HG02588 (cell line): ENCODE data around the gene LHX4.
"Not testable (repeated sequence)": the region's sequence is repeated elsewhere in the genome, so short reads cannot be mapped to it uniquely, and the experiment has no call there.

Source experiments
- ATAC-seq: cut with Tn5 transposase; IDR thresholded peaks from one replicate; pipeline ENCODE4 v1.9.1; 2021; ENCODE audit warnings: mild to moderate bottlenecking, moderate library complexity; ENCODE audit not compliant: unreplicated experiment

The LHX4 gene

GRCh38 chr1:180196436-180197003 lies 33.5 kb upstream of the LHX4 start:
- ATAC-seq = no peak

- ATAC-seq = no peak
Measured at GRCh38 chr1:180197231-180197630, 32.8 kb upstream of the LHX4 start.

DNA sequence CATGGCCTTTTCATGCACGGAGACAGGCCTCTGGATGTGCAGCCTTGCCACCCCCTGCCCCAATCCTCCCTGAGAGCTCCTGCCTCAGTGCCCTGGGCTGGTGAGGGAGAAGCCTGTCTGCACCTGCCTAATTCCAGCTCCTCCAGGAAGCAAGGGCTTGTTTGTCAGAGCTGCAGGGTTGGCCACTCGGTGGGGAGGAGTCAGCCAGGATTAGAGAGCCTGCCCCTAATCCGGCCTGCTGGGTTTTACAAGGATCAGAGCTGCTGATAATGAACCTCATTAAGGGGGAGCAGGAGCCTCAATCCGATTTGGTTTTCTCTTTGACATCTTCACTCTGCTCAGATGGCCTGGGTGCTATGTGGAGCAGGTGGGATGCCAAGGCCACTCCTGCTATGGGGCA lies 31.9 kb upstream of the LHX4 start:
- no peak for ATAC-seq

GRCh38 chr1:180198611-180199010 lies 31.5 kb upstream of the LHX4 start:
- no peak for ATAC-seq

- ATAC-seq = no peak
Measured at GRCh38 chr1:180199018-180199417, 31.0 kb upstream of the LHX4 start.

DNA sequence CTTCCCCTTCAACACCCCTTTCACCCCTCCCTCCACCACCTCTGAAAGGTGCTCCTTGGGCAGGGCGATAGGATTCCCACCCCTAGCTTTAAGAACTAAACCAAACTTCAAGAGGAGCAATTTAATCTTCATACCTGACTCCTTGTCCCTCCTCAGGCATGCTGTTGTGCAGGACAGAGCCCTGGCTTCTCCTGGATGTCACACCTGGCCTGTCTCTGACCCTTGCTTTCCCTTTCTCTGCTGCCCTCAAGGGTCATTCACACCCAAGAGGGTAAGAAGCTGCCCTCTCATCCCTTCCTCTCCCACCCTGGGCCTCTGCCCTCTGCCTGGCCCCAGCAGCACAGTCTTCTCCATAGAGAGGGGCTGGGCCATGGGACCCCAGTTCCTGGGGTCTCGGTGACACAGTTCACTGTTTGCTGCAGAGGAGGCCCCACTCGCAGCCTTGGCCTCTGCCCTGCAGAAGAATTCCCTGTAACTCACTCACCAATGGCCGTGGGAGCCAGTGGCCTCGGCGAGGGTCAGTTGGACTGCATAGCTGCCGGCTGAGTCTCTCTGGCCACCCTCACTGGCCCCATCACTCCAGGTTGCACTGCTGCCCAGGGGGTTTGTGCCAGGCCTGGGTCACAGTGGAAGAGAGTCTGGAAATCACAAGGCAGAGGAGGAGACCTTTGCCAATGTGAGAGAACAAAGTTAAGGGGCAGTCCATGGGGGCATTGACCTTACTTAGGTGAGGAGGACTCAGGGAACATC lies 28.4 kb upstream of the LHX4 start:
- no peak for ATAC-seq

DNA sequence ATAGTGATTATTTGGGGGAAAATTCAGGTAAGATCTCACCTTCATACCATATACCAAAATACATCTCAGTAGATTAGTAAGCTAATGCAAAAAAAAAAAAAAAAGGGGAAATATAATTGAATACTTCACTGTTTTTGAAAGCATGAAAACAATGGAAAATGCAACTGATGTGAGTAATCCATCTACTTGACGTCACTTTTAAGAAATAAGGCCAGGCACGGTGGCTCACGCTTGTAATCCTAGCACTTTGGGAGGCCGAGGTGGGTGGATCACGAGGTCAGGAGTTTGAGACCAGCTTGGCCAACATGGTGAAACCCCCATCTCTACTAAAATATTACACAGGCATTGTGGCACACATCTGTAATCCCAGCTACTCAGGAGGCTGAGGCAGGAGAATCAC lies 27.5 kb upstream of the LHX4 start:
- not testable (repeated sequence) for ATAC-seq

DNA sequence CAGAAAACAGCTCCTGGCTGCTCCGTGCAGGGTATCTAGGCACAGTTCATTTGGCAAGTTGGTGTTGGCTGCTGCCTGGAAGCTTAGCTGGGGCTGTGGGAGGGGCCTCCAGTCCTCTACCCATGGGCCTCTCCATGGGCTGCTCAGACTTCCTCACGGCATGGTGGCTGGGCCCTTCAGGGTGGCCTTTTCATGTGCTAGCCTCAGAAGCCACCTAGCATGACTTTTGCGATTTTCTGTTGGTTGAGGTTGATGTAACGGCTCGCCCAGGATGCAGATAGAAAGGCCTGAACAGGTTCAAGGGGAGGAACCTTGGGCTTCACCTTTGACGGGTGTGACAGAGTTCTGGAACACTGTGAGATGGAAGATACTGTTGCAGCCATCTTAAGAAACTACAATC lies 25.8 kb upstream of the LHX4 start:
- no peak for ATAC-seq

DNA sequence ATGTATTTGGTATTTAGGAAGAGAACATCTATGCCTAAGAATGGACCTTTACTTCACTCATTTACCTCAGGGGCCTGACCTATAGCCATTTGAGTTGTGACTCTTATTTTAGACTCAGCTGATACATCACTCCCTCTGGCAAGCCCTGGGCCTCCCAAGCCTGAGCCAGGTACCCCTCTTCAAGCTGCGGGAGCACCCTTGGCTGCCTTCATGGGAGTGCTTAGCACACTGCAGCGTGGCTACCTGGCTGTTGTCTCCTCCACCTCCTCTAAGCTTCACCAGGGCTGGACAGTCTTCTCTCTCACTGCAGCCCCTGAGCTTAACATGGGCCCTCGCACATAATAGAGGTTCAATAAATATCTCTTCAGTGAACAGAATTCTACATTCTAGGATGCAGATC lies 23.5 kb upstream of the LHX4 start:
- no peak for ATAC-seq

DNA sequence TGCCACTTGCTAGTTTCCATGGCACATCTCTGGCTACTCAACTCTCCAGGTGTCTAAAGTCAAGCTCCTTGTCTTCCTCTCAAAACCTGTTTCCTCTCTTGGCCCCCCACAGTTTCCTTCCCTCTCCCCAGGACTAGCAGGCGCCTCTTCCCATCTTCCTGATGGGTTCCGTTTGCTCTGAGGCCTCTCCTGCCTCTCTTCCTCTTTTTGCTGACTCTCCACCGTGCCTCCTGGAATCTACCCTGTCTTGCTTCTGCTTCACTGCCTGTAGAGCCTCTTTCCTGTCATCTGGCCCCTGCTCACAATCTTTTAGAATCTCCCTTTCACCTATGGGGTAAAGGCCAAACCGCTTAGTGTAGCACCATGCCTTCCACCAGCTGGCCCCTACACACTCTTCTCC lies 21.8 kb upstream of the LHX4 start:
- no peak for ATAC-seq

GRCh38 chr1:180210008-180210620 lies 19.9 kb upstream of the LHX4 start:
- ATAC-seq = no peak

- ATAC-seq = no peak
Measured at GRCh38 chr1:180211156-180211859, 18.8 kb upstream of the LHX4 start.

DNA sequence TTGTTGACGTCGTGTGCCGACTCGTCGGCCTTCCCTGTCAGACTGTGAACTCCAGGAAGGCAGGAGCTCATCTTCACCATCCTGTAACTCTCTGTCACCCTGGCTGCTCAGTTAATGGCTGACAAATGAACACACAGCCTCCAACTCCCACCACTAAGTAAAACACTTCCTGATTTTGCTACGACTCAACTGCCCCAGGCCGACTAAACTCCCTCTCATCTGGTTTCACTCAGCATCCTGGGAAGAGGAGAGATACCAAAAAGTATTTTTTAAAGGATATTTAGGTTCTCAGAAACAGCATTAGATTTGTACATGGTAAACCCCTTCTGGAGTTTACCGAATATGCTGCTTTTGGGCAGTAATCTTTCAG lies 18.2 kb upstream of the LHX4 start:
- ATAC-seq = no peak

DNA sequence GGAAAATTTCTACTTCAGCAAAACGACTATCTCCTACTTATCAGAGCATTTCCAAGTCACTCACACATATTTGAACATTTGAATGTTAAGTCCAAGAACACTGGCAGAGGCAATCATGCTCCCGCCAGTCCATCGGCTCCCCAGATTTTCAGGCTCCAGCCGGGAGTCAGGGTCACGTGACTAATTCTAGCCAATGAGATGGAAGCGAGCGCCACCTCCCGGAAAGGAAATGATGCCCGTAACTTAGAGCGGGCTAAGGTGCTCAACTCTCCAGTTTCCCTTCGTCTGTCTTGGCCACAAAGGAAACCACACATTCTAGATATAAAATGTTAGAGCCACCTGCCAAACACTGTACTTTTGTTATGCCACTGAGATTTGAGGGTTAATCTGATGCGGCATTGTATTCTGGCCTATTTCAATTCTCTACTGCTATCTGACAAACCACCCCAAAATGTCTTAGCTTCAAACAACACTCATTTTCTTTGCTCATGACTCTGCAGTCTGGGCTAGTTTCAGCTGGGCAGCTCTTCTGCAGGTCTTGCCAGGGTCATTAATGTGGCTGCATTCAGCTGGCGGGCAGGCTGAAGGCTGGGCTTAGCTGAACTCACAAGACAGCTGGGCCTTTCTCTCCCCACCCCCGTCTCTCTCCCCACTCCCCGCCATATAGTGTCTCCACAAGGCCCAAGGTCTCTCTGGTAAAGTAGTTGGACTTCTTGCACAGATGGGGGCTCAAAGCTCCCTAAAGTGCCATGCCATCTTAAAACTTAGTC lies 16.5 kb upstream of the LHX4 start:
- peak; percentile 46 for ATAC-seq

GRCh38 chr1:180215856-180216625 lies 14.0 kb upstream of the LHX4 start:
- no peak for ATAC-seq

DNA sequence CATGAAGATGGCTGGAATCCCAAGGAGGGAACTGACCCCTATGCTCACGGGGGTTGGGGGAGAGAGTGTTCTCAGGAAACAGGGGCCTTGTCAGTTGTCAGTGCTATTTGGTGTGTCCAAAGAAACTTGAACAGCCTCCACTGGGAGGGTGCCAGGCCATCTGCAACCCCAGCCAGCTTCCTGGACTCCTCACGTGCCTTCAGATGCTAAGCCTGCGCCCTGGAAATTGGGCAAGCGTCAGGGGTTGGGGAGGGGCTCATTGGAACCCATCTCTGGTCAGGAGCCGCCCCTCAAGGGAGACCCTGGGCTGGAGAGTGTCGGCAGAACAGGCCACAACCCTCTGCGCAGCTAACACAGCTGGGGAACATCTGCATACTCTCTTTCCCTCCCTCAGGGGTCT lies 13.1 kb upstream of the LHX4 start:
- ATAC-seq = no peak

GRCh38 chr1:180218806-180219765 lies 11.0 kb upstream of the LHX4 start:
- ATAC-seq = no peak

GRCh38 chr1:180219776-180220175 lies 10.3 kb upstream of the LHX4 start:
- ATAC-seq = no peak

DNA sequence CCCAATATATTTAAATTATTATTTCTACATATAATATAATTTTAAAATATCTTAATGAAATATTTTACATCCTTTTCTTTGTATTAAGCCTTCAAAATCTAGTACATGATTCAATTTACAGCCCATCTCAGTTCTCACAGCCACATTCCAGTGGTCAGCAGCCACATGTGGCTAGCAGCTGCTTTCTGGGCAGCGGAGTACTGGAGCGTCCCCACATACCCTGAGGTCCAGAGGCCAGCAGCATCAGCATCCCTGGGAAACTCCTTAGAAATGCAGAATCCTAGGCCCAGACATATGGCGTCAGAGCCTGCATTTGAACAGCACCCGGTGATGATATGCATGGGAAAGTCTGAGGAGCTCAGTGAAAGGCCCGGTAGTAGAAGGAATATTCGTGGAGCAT lies 8.6 kb upstream of the LHX4 start:
- no peak for ATAC-seq
